C4-2B (cell line): Measurements from ENCODE around the gene CFAP99.

Source experiments
- H3K27ac ChIP-seq: fragments of 450-650 bp; 2 replicates; pipeline ENCODE4 v1.5.1; 2017
- ZFX ChIP-seq: fragments of 450-650 bp; IDR thresholded peaks from 2 replicates; pipeline ENCODE4 v1.6.1; 2017
- TF ChIP-seq, protein P1 (sequence below): fragments of 450-650 bp; conservative IDR thresholded peaks from 2 replicates; pipeline ENCODE4 v1.5.1; 2017; ENCODE audit warnings: mild to moderate bottlenecking

The CFAP99 gene

DNA sequence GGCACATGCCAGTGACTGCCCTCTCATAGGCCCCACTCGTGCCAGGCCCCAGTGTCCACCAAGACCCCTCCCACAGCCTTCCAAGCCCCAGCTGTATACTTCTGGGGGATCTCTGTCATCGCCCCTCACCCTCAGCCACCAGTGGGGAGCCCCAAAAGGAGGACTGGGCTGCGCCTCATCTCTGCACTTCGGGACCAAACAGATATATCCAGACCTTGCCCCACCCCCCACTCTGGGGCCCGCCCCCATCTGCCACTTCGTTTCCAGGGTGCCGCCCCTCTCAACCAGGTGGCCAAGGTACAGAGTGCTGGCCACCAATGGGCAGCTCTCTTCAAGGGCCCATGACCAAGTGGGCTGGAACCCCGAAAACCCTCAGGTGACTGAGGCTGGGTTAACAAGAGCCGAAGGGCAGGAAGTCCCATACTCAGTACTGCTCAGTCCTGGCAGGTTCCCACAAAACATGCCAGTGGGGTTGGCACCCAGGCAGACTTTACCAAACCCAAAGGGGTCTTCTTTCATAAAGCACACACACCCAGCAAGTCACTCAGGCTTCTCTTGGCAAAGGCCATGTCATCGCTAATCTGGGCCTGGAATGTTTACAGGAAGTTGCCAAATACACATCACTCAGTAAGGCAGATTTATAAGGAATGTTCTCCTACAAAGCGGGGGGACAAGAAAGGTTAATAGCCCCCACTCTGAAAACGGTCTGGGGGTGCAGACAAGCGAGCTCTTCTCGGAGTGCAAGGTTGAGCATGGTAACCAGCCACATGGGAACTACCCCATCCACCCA, 4.7 kb upstream of the CFAP99 start:
- TF ChIP-seq ZFX, result no peak
- TF ChIP-seq, protein P1, sequence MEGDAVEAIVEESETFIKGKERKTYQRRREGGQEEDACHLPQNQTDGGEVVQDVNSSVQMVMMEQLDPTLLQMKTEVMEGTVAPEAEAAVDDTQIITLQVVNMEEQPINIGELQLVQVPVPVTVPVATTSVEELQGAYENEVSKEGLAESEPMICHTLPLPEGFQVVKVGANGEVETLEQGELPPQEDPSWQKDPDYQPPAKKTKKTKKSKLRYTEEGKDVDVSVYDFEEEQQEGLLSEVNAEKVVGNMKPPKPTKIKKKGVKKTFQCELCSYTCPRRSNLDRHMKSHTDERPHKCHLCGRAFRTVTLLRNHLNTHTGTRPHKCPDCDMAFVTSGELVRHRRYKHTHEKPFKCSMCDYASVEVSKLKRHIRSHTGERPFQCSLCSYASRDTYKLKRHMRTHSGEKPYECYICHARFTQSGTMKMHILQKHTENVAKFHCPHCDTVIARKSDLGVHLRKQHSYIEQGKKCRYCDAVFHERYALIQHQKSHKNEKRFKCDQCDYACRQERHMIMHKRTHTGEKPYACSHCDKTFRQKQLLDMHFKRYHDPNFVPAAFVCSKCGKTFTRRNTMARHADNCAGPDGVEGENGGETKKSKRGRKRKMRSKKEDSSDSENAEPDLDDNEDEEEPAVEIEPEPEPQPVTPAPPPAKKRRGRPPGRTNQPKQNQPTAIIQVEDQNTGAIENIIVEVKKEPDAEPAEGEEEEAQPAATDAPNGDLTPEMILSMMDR, result no peak
- no peak overlapping the region for H3K27ac ChIP-seq

- H3K27ac ChIP-seq, result no peak overlapping the region
- TF ChIP-seq, protein P1, result no peak
- TF ChIP-seq ZFX, result no peak
These were observed 3.5 kb upstream of the CFAP99 start for GRCh38 chr4:2415213-2415612.

DNA sequence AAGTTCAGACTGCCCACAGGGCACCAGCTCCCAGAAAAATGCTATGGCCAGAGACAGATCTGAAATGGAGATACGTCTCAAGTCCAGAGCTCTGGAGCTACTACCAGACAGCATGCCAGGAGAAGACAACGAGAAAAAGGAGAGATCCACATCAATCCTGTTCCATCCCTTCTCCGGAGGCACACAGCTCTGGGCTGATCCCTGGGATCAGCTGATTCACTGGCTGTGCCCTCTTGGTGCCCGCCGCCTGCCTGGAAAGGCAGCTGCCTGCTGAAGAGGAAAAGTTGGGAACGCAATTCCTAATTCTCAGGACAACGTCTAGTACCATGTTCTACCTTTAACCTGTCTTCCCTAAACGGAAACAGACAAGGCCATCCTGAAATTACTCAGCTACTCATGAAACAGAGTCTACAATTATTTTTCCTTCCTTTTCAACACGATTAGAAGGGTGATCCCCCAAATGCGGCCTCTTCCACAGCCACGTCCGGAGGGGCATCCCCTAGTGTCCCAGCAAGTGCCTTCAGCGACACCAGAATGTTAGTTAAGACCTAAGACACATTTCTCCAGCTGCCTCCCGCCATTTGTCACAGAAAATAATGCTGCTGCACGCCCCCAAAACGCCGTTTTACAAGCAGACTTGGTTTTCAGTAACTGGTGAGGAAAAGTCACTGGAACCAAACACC, 2.7 kb upstream of the CFAP99 start:
- TF ChIP-seq, protein P1, result no peak
- no peak for TF ChIP-seq ZFX
- no peak overlapping the region for H3K27ac ChIP-seq

DNA sequence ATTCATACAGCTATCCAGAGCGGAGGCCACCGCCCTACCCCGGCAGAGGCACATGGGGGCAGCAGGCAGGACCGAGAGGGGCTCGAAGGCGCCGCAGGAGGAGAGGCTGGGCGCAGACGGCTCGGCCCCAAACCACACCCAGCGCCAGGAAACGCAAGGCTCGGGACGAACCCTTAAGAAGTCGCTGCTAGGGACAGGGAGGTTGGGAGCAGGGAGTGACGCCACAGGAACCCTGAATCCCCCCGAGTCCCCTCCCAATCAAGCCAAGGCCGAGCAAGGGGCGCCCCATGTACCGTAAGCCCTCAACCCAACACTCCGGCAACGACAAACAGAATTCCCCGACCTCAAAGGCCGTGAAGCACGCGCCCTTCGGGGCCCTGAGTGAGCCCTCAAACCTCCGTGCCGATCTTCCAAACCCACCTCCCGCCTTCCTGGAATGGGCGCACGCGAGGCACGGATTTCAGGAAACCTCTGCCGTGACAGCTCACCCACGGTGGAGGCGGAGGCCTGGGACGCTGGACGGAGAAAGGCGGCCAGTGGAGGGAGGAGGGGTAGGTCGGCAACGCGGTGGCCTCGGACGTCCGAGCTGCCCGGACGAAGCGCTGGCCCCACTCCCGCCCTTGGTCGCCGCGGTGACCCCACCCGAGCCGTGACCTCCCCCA, 2.1 kb upstream of the CFAP99 start:
- TF ChIP-seq, protein P1, result no peak
- no peak for TF ChIP-seq ZFX
- no peak overlapping the region for H3K27ac ChIP-seq

DNA sequence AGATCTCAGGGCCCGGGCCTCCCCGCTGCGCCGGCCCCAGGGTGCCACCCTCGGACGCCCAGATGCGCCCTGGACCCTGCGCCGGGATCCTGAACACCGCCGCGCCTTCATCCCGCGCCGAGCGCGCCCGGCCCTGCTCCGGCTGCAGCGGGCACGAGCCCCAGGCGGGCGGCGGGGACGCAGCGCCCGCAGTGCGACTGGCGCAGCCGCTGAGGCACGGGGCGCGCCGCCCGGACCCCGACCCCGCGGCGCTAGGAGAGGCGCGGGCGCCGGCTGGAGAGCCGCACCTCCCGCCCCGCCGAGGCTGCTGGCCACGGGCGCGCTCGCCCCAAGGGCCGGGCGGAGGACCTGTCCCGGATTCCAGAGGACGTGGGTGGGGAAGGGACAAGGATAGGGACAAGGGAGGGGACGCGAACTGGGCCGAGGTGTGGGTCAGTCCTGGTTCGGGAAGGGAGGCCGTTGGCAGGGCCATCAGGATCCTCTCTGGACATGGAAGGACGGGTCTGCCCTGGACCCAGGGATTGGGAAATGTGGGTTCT, 1.5 kb upstream of the CFAP99 start:
- H3K27ac ChIP-seq, result no peak overlapping the region
- no peak for TF ChIP-seq ZFX
- TF ChIP-seq, protein P1, result no peak

DNA sequence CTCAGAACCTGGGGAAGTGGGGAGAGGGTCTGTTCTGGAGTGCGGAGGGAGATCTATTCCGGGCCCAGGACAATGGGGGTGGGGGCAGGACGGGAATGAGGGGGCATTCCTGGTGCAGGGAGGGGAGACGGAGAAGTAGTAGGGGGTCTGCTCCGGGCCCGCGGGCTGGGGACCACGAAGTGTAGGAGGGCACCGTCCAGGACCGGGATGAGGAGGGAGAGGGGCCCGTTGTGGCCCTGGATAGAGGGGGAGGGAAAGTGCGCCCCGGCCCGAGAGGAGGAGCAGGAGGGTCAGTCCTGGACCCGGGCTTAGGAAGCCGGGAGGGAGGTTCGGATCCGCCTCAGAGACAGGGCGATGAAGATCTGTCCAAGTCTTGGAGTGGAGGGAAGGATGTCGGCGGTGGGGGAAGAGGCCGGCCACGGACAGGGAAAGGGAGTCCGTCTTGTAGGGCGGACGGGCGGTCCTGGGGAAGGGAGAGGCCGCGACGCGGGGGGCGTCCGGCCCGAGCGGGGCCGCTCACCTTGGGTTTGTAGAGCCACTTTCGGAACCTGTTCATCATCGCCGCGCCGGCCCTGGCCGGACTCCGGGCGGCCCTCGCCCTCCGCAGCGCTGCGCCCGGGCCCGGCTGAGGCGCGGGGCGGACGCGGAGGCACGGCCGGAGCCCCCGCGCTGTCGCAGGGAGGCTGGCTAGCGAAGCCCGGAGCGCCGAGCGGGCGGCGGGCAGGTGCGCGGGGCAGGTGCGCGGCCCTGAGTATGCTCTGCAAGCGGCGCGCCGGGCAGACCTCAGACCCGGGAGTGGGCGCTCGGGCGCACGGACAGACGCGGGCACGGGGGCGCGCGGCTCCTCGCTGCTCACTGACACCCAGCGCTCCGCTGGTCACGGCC, 748 bp upstream of the CFAP99 start, which contains the start of gene ZFYVE28:
Gene ZFYVE28 (minus strand): TSS at position 881 of the 885 bp plus-strand sequence. CDS start 322 bp downstream, at position 559.
- peak; percentile 37; the same call in 1 of the 2 replicates for TF ChIP-seq ZFX
- TF ChIP-seq, protein P1, result no peak
- peak within 1 kb of the TSS; percentile 8; the same call in 1 of the 2 replicates for H3K27ac ChIP-seq
